GM12864 (cell line): ENCODE results near the gene METTL23.
A peak's percentile ranks its signal among the peaks of the same experiment; 100 is the strongest.

Source experiments
- DNase-seq: peaks from one replicate; pipeline ENCODE4 v3.0.0-alpha.2; 2011; ENCODE audit warnings: low read depth
- H3K4me3 ChIP-seq: 2 replicates; pipeline ENCODE4 v1.5.1; 2011; ENCODE audit warnings: mild to moderate bottlenecking, low read depth, low read length, control low read depth
- TF ChIP-seq, protein P1 (sequence below): IDR thresholded peaks from 2 replicates; pipeline ENCODE4 v1.5.1; 2011; ENCODE audit warnings: low read depth, mild to moderate bottlenecking, moderate library complexity, low read length, control low read depth, inconsistent platforms; ENCODE audit errors: missing control alignments

Gene METTL23

DNA sequence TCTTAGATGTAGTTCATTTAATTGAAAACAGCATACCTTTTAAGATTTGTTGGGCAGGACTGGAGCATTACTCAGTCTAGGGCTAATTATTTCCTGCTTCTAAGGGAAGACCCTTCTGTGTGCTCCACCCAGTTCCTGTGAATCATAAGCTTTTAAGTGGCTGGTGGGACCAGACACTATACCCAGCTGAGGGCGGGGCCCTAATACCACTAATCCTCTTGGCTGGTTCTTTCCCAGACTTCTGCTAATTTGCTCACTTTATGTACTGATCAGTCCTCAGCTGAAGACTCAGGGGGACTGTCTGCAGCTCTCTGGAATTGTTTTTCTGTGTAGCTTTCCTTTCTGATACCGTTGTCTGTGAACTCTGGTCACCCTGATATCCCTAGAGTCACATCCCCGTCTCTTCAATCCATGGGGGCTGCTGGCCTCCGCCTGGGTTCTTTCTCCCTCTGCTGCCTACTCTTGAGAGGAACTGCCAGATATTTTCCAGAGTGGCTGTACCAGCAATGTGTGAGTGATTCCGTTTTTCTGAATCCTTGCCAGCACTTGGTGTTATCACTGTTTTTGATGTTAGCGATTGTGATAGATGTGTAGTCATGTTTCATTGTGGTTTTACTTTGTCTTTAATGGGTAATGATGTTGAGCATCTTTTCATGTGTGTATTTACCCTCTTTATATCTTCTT lies 46.3 kb downstream of the METTL23 start:
- TF ChIP-seq, protein P1, sequence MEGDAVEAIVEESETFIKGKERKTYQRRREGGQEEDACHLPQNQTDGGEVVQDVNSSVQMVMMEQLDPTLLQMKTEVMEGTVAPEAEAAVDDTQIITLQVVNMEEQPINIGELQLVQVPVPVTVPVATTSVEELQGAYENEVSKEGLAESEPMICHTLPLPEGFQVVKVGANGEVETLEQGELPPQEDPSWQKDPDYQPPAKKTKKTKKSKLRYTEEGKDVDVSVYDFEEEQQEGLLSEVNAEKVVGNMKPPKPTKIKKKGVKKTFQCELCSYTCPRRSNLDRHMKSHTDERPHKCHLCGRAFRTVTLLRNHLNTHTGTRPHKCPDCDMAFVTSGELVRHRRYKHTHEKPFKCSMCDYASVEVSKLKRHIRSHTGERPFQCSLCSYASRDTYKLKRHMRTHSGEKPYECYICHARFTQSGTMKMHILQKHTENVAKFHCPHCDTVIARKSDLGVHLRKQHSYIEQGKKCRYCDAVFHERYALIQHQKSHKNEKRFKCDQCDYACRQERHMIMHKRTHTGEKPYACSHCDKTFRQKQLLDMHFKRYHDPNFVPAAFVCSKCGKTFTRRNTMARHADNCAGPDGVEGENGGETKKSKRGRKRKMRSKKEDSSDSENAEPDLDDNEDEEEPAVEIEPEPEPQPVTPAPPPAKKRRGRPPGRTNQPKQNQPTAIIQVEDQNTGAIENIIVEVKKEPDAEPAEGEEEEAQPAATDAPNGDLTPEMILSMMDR: no peak
- H3K4me3 ChIP-seq: no peak overlapping the region
- DNase-seq: no peak

- DNase-seq: no peak
- no peak overlapping the region for H3K4me3 ChIP-seq
- TF ChIP-seq, protein P1: no peak
Observed at GRCh38 chr17:76775021-76775600, 48.5 kb downstream of the METTL23 start.

DNA sequence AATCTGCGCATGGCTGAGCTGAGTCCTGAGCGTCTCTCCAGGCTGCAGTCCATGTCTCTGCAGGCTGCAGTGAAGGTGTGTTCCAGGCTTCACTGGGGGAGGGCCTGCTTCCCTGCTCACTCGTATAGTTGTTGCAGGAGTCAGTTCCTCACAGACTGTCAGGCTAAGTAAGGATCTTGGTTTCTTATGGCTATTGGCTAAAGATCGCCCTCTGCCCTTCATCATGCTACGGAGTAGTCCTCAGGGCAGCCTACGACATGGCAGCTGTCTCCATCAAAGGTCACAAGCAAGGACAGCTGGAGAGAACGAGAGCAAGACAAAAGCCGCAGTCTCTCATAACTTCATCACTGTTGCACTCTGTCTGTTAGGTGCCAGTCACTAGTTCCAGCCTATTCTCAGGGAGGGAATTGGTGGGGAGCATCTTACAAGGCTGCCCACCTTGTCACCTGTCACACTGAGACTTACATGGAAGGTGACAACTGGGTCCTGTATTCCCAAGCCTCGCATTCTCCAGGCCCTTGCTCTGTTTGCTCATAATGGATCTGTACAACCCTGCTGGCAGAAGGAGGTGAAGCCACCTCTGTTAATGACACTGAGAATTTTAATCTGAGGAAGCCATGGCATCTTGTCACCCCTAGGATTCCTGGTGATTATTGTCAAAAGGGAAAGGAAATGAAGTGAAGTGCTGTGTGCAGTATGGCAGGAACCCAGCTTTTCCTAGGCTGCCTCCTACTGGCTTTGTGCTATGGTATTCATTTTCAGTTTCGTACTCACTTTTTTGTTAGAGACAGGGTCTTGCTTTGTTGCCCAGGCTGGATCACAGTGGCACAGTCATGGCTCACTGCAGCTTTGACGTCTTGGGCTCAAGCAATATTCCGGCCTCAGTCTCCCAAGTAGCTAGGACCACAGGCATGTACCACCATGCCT lies 54.7 kb downstream of the METTL23 start:
- DNase-seq: no peak
- TF ChIP-seq, protein P1: peak; percentile 1
- H3K4me3 ChIP-seq: no peak overlapping the region

DNA sequence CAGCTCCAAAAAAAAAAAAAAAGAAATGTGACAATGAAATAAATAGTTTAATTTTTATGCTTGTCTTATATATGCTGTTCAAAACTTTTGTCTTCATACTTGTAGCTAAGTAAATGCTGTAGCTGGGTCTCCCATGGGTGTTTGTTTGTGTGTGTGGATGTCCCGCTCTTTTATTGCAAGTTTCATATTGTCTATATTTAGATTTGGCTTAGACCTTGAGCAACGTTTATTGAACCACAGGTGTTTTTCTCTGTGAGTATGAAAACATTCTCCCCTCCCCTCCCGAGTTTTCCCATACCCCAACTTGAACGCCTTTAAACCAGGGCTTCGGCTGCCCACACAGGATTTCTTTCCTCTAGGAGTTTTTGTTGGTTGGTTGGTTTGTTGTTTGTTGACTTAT lies 56.5 kb downstream of the METTL23 start:
- DNase-seq: no peak
- no peak overlapping the region for H3K4me3 ChIP-seq
- TF ChIP-seq, protein P1: no peak
